GM23338 (cell line): Measurements from ENCODE around the gene MAPK8IP3. TPM values are rescaled to one million over a fixed set of nuclear protein-coding genes. Genes with fewer than 3 reads are reported as not detected.

ENCODE experiments used
- ATAC-seq: fragments of 200-7000 bp; cut with Tn5 transposase; 3 replicates; pipeline ENCODE4 v1.9.1; 2020
- DNase-seq: peaks from one replicate; pipeline ENCODE4 v3.0.0-alpha.2; 2015; ENCODE audit warnings: low spot score
- H2AFZ ChIP-seq: fragments of 200-600 bp; sonication (generic); 2 replicates; pipeline ENCODE4 v1.8.0; 2016; ENCODE audit warnings: antibody characterized with exemption, mild to moderate bottlenecking, moderate library complexity
- H3F3A ChIP-seq: fragments of 200-600 bp; sonication (generic); replicated peaks from 2 replicates; pipeline ENCODE4 v1.8.0; 2017; ENCODE audit warnings: antibody characterized with exemption, mixed run types, low read depth
- H3K27ac ChIP-seq: fragments of 200-600 bp; sonication (generic); 2 replicates; pipeline ENCODE4 v1.6.1; 2016; ENCODE audit warnings: low read depth
- H3K27me3 ChIP-seq: fragments of 200-600 bp; sonication (generic); 2 replicates; pipeline ENCODE4 v1.8.0; 2016; ENCODE audit warnings: mild to moderate bottlenecking, mixed run types, moderate library complexity; ENCODE audit not compliant: insufficient read depth
- H3K36me3 ChIP-seq: fragments of 200-600 bp; sonication (generic); 2 replicates; pipeline ENCODE4 v1.8.0; 2016; ENCODE audit warnings: mild to moderate bottlenecking; ENCODE audit not compliant: insufficient read depth
- H3K4me1 ChIP-seq: fragments of 200-600 bp; sonication (generic); 2 replicates; pipeline ENCODE4 v1.8.0; 2016; ENCODE audit warnings: mild to moderate bottlenecking, moderate library complexity; ENCODE audit not compliant: insufficient read depth
- H3K4me2 ChIP-seq: fragments of 200-600 bp; sonication (generic); 2 replicates; pipeline ENCODE4 v1.7.1; 2017; ENCODE audit warnings: mixed run types
- H3K4me3 ChIP-seq: fragments of 200-600 bp; sonication (generic); 2 replicates; pipeline ENCODE4 v1.6.1; 2016; ENCODE audit warnings: mixed run types
- H3K79me2 ChIP-seq: fragments of 200-600 bp; sonication (generic); replicated peaks from 2 replicates; pipeline ENCODE4 v1.8.0; 2017; ENCODE audit warnings: mild to moderate bottlenecking; ENCODE audit not compliant: insufficient read depth
- H3K9me2 ChIP-seq: fragments of 200-600 bp; sonication (generic); 2 replicates; pipeline ENCODE4 v1.8.0; 2017; ENCODE audit not compliant: insufficient read depth
- H4K20me1 ChIP-seq: fragments of 200-600 bp; sonication (generic); replicated peaks from 2 replicates; pipeline ENCODE4 v1.8.0; 2017; ENCODE audit warnings: mild to moderate bottlenecking; ENCODE audit not compliant: insufficient read depth
- H3K27ac Mint-ChIP-seq: 2 replicates; pipeline ENCODE4 v1.8.0; 2020; ENCODE audit warnings: inconsistent platforms, mild to moderate bottlenecking, moderate library complexity, mixed read lengths
- H3K27me3 Mint-ChIP-seq: 3 replicates; pipeline ENCODE4 v1.8.0; 2022; ENCODE audit warnings: low read depth, mild to moderate bottlenecking, moderate library complexity, mixed read lengths, inconsistent platforms; ENCODE audit not compliant: insufficient read depth, poor library complexity
- H3K36me3 Mint-ChIP-seq: 3 replicates; pipeline ENCODE4 v1.8.0; 2021; ENCODE audit warnings: low read depth, mild to moderate bottlenecking, inconsistent platforms, moderate library complexity, mixed read lengths
- H3K4me1 Mint-ChIP-seq: 3 replicates; pipeline ENCODE4 v1.8.0; 2020; ENCODE audit warnings: mild to moderate bottlenecking, inconsistent platforms, mixed read lengths
- H3K4me3 Mint-ChIP-seq: 3 replicates; pipeline ENCODE4 v1.8.0; 2021; ENCODE audit warnings: moderate library complexity, mild to moderate bottlenecking, inconsistent platforms, mixed read lengths
- H3K9me3 Mint-ChIP-seq: 3 replicates; pipeline ENCODE4 v1.8.0; 2020; ENCODE audit warnings: moderate library complexity, mild to moderate bottlenecking, inconsistent platforms, mixed read lengths
- CREB1 ChIP-seq: fragments of 250-450 bp; sonication (Bioruptor Pico); IDR thresholded peaks from 2 replicates; pipeline ENCODE4 v1.5.0; 2020; ENCODE audit warnings: low read depth, mild to moderate bottlenecking, moderate library complexity
- EZH2 ChIP-seq: fragments of 200-600 bp; sonication (generic); IDR thresholded peaks from one replicate; pipeline ENCODE4 v1.8.0; 2017; ENCODE audit warnings: antibody characterized with exemption, mild to moderate bottlenecking, low read depth; ENCODE audit not compliant: unreplicated experiment
- EZH2phosphoT487 ChIP-seq: fragments of 200-600 bp; sonication (generic); IDR thresholded peaks from one replicate; pipeline ENCODE4 v1.8.1; 2018; ENCODE audit warnings: antibody characterized with exemption; ENCODE audit not compliant: unreplicated experiment
- JUNB ChIP-seq: IDR thresholded peaks from one replicate; pipeline ENCODE4 v1.6.1; 2016; ENCODE audit warnings: antibody characterized with exemption; ENCODE audit not compliant: unreplicated experiment
- NANOG ChIP-seq: IDR thresholded peaks from 2 replicates; pipeline ENCODE4 v1.6.1; 2016; ENCODE audit warnings: antibody characterized with exemption, borderline replicate concordance
- POLR2AphosphoS5 ChIP-seq: IDR thresholded peaks from 2 replicates; pipeline ENCODE4 v1.6.1; 2016; ENCODE audit warnings: antibody characterized with exemption, low read depth
- STAT1 ChIP-seq: IDR thresholded peaks from one replicate; pipeline ENCODE4 v1.6.1; 2016; ENCODE audit warnings: antibody characterized with exemption; ENCODE audit not compliant: unreplicated experiment
- ZNF114 ChIP-seq: fragments of 250-450 bp; sonication (Bioruptor Pico); IDR thresholded peaks from 2 replicates; pipeline ENCODE4 v1.5.0; 2020; ENCODE audit warnings: mild to moderate bottlenecking, moderate library complexity
- ZNF331 ChIP-seq: fragments of 250-450 bp; sonication (Bioruptor Pico); IDR thresholded peaks from 2 replicates; pipeline ENCODE4 v1.5.0; 2020; ENCODE audit warnings: low read depth, mild to moderate bottlenecking, moderate library complexity
- polyA plus RNA-seq: library from polyadenylated mRNA; unstranded; fragments of >200 nt; fragmentation: Nextera tagmentation; extraction: Ambion mirVana; gene quantifications from 2 replicates; pipeline ENCODE4 v1.2.1, GENCODE V29; 2016
- total RNA-seq: library from RNA; depleted of rRNA; stranded (reverse); fragments of >200 nt; shearing (Covaris generic); gene quantifications from 2 replicates; pipeline ENCODE4 v1.2.3, GENCODE V29; 2014
- TF ChIP-seq, protein P1 (sequence below): fragments of 250-450 bp; sonication (Bioruptor Pico); IDR thresholded peaks from 2 replicates; pipeline ENCODE4 v1.5.0; 2020; ENCODE audit warnings: mild to moderate bottlenecking, moderate library complexity
- TF ChIP-seq, protein P2 (sequence below): IDR thresholded peaks from one replicate; pipeline ENCODE4 v1.6.1; 2018; ENCODE audit warnings: antibody characterized with exemption; ENCODE audit not compliant: unreplicated experiment
- TF ChIP-seq, protein P3 (sequence below), 2 experiments: fragments of 200-600 bp in 1 of 2; sonication (generic) in 1 of 2; conservative IDR thresholded peaks; 2 replicates each; pipeline versions ENCODE4 v1.5.1 to v1.6.1; 2016 to 2017; ENCODE audit warnings: antibody characterized with exemption in 2 of 2, low read depth in 2 of 2, mild to moderate bottlenecking in 2 of 2, moderate library complexity in 1 of 2
- TF ChIP-seq, protein P4 (sequence below): IDR thresholded peaks from 2 replicates; pipeline ENCODE4 v1.6.1; 2016; ENCODE audit warnings: antibody characterized with exemption

The MAPK8IP3 gene
- total and polyA plus RNA-seq, 2 experiments from 2014 or later, result 11.3 to 58.4 TPM

DNA sequence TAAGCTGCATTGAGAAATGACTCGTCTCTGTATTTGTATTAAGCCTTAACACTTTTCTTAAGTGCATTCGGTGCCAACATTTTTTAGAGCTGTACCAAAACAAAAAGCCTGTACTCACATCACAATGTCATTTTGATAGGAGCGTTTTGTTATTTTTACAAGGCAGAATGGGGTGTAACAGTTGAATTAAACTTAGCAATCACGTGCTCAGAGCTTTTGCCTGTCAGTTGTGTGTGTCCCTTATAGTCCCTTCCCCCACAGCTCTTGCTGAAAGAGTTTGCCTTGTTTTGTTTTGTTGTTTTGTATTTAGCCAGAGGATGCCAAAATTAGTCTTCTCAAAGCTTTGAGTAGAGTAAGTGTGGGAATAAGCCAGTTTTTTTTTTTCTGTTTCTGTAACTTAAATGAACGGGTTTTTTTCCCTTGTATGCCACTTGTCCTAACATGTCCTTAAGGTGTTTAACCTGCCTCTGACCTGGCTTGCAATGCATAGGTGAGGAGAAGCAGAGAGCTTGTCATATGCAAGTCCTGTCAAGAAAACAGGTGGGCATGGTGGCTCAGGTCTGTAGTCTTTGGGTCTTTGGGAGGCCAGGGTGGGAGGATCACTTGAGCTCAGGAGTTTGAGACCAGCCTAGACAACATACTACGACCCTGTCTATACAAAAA lies 4.6 kb upstream of the MAPK8IP3 start:
- TF ChIP-seq EZH2, result no peak
- no peak for TF ChIP-seq NANOG
- TF ChIP-seq POLR2AphosphoS5, result no peak
- TF ChIP-seq EZH2phosphoT487, result no peak
- TF ChIP-seq, protein P1, sequence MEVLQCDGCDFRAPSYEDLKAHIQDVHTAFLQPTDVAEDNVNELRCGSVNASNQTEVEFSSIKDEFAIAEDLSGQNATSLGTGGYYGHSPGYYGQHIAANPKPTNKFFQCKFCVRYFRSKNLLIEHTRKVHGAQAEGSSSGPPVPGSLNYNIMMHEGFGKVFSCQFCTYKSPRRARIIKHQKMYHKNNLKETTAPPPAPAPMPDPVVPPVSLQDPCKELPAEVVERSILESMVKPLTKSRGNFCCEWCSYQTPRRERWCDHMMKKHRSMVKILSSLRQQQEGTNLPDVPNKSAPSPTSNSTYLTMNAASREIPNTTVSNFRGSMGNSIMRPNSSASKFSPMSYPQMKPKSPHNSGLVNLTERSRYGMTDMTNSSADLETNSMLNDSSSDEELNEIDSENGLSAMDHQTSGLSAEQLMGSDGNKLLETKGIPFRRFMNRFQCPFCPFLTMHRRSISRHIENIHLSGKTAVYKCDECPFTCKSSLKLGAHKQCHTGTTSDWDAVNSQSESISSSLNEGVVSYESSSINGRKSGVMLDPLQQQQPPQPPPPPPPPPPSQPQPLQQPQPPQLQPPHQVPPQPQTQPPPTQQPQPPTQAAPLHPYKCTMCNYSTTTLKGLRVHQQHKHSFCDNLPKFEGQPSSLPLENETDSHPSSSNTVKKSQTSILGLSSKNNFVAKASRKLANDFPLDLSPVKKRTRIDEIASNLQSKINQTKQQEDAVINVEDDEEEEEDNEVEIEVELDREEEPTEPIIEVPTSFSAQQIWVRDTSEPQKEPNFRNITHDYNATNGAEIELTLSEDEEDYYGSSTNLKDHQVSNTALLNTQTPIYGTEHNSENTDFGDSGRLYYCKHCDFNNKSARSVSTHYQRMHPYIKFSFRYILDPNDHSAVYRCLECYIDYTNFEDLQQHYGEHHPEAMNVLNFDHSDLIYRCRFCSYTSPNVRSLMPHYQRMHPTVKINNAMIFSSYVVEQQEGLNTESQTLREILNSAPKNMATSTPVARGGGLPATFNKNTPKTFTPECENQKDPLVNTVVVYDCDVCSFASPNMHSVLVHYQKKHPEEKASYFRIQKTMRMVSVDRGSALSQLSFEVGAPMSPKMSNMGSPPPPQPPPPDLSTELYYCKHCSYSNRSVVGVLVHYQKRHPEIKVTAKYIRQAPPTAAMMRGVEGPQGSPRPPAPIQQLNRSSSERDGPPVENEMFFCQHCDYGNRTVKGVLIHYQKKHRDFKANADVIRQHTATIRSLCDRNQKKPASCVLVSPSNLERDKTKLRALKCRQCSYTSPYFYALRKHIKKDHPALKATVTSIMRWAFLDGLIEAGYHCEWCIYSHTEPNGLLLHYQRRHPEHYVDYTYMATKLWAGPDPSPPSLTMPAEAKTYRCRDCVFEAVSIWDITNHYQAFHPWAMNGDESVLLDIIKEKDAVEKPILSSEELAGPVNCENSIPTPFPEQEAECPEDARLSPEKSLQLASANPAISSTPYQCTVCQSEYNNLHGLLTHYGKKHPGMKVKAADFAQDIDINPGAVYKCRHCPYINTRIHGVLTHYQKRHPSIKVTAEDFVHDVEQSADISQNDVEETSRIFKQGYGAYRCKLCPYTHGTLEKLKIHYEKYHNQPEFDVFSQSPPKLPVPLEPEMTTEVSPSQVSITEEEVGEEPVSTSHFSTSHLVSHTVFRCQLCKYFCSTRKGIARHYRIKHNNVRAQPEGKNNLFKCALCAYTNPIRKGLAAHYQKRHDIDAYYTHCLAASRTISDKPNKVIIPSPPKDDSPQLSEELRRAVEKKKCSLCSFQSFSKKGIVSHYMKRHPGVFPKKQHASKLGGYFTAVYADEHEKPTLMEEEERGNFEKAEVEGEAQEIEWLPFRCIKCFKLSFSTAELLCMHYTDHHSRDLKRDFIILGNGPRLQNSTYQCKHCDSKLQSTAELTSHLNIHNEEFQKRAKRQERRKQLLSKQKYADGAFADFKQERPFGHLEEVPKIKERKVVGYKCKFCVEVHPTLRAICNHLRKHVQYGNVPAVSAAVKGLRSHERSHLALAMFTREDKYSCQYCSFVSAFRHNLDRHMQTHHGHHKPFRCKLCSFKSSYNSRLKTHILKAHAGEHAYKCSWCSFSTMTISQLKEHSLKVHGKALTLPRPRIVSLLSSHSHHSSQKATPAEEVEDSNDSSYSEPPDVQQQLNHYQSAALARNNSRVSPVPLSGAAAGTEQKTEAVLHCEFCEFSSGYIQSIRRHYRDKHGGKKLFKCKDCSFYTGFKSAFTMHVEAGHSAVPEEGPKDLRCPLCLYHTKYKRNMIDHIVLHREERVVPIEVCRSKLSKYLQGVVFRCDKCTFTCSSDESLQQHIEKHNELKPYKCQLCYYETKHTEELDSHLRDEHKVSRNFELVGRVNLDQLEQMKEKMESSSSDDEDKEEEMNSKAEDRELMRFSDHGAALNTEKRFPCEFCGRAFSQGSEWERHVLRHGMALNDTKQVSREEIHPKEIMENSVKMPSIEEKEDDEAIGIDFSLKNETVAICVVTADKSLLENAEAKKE (CRISPR knock-in tag), result no peak
- no peak for TF ChIP-seq CREB1 (CRISPR knock-in tag)
- TF ChIP-seq, protein P2, sequence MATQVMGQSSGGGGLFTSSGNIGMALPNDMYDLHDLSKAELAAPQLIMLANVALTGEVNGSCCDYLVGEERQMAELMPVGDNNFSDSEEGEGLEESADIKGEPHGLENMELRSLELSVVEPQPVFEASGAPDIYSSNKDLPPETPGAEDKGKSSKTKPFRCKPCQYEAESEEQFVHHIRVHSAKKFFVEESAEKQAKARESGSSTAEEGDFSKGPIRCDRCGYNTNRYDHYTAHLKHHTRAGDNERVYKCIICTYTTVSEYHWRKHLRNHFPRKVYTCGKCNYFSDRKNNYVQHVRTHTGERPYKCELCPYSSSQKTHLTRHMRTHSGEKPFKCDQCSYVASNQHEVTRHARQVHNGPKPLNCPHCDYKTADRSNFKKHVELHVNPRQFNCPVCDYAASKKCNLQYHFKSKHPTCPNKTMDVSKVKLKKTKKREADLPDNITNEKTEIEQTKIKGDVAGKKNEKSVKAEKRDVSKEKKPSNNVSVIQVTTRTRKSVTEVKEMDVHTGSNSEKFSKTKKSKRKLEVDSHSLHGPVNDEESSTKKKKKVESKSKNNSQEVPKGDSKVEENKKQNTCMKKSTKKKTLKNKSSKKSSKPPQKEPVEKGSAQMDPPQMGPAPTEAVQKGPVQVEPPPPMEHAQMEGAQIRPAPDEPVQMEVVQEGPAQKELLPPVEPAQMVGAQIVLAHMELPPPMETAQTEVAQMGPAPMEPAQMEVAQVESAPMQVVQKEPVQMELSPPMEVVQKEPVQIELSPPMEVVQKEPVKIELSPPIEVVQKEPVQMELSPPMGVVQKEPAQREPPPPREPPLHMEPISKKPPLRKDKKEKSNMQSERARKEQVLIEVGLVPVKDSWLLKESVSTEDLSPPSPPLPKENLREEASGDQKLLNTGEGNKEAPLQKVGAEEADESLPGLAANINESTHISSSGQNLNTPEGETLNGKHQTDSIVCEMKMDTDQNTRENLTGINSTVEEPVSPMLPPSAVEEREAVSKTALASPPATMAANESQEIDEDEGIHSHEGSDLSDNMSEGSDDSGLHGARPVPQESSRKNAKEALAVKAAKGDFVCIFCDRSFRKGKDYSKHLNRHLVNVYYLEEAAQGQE, result no peak
- no peak for TF ChIP-seq STAT1
- TF ChIP-seq JUNB, result no peak
- TF ChIP-seq, protein P3, sequence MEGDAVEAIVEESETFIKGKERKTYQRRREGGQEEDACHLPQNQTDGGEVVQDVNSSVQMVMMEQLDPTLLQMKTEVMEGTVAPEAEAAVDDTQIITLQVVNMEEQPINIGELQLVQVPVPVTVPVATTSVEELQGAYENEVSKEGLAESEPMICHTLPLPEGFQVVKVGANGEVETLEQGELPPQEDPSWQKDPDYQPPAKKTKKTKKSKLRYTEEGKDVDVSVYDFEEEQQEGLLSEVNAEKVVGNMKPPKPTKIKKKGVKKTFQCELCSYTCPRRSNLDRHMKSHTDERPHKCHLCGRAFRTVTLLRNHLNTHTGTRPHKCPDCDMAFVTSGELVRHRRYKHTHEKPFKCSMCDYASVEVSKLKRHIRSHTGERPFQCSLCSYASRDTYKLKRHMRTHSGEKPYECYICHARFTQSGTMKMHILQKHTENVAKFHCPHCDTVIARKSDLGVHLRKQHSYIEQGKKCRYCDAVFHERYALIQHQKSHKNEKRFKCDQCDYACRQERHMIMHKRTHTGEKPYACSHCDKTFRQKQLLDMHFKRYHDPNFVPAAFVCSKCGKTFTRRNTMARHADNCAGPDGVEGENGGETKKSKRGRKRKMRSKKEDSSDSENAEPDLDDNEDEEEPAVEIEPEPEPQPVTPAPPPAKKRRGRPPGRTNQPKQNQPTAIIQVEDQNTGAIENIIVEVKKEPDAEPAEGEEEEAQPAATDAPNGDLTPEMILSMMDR (conservative IDR thresholded peaks at IDR 0.05; ENCODE audit: low read depth in 2 of 2), result no peak
- no peak for TF ChIP-seq ZNF331 (CRISPR knock-in tag)
- TF ChIP-seq, protein P4, sequence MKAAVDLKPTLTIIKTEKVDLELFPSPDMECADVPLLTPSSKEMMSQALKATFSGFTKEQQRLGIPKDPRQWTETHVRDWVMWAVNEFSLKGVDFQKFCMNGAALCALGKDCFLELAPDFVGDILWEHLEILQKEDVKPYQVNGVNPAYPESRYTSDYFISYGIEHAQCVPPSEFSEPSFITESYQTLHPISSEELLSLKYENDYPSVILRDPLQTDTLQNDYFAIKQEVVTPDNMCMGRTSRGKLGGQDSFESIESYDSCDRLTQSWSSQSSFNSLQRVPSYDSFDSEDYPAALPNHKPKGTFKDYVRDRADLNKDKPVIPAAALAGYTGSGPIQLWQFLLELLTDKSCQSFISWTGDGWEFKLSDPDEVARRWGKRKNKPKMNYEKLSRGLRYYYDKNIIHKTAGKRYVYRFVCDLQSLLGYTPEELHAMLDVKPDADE, result no peak
- no peak for TF ChIP-seq ZNF114 (CRISPR knock-in tag)
- Mint-ChIP-seq H3K4me3 (no peak overlapping the region), H3K27ac (peak overlapping the region; percentile 36; the same call in 1 of the 2 replicates), H3K36me3 (peaks cover 71% of the 10 kb centered on the region), H3K9me3 (no peaks in the 10 kb centered on the region), H3K4me1 (peaks cover 9% of the 10 kb centered on the region), H3K27me3 (peaks cover 14% of the 10 kb centered on the region)
- Histone ChIP-seq H3K27ac (no peak overlapping the region), H3K4me3 (no peak overlapping the region), H3K27me3 (no peaks in the 10 kb centered on the region), H3K9me2 (no peaks in the 10 kb centered on the region), H3K36me3 (peaks cover 32% of the 10 kb centered on the region), H2AFZ (no peak overlapping the region), H3F3A (peaks cover 26% of the 10 kb centered on the region), H4K20me1 (peaks cover 49% of the 10 kb centered on the region), H3K79me2 (peaks cover 8% of the 10 kb centered on the region), H3K4me1 (peaks cover 7% of the 10 kb centered on the region), H3K4me2 (no peak overlapping the region)
- ATAC-seq, result no peak
- no peak for DNase-seq
